Coronary artery (tissue), 2 donors: ENCODE measurements around the gene SLC44A5.

ENCODE experiments used
- DNase-seq: peaks from one replicate; pipeline ENCODE4 v3.0.0-alpha.2; 2017; ENCODE audit warnings: low spot score
- H3K27ac ChIP-seq, 2 donors: fragments of 200-600 bp; sonication (generic); one replicate each; pipeline ENCODE4 v1.5.1; 2016 to 2019
- H3K4me3 ChIP-seq: fragments of 200-600 bp; sonication (generic); 2 replicates; pipeline ENCODE4 v1.5.1; 2016; ENCODE audit warnings: mild to moderate bottlenecking, moderate library complexity
- CTCF ChIP-seq: fragments of 200-600 bp; sonication (generic); IDR thresholded peaks from one replicate; pipeline ENCODE4 v1.5.1; 2019; ENCODE audit warnings: antibody characterized with exemption

Gene SLC44A5

GRCh38 chr1:75220072-75220471 is 390.8 kb downstream of the SLC44A5 start:
- no peak for DNase-seq
- TF ChIP-seq CTCF: no peak
- no peak overlapping the region for H3K4me3 ChIP-seq
- no peak overlapping the region for H3K27ac ChIP-seq

DNA sequence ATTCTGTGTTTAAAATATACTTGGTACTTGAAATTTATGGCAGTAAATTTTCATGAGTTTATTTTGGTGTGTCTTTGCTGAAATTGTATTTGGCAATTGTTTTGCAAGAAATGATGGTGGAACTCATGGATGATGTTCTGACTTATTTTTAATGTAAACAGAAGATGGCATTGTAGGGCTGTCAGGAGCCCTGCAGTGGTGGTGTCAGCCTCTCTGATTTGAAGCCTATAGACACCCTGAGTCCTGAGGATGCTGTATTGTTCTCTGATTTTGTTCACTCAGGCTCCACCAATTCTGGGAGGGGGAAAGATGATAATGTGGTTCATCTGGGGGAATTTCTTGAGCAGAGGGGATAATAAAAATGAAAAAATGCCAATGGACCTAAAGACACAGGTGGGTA is 396.9 kb downstream of the SLC44A5 start:
- Histone ChIP-seq H3K27ac (no peak overlapping the region), H3K4me3 (no peak overlapping the region)
- DNase-seq: no peak
- no peak for TF ChIP-seq CTCF

DNA sequence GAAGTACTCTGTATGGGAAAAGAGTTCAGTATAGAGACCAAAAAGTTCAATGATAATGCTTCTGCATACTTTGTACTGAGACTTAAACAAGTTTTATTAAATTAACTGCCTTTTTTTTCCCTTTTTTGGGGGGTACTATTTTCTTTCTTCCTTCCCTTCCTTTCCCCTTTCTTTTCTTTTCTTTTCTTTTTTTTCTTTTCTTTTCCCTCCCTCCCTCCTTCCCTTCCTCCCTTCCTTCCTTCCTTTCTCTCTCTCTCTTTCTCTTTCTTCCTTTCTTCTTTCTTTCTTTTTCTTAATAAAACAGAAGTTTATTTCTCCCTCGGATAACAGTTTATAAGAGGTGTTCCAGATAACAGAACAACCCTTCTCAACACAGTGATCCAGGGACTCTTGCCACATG is 399.3 kb downstream of the SLC44A5 start:
- no peak overlapping the region for H3K27ac ChIP-seq
- no peak for TF ChIP-seq CTCF
- no peak for DNase-seq

DNA sequence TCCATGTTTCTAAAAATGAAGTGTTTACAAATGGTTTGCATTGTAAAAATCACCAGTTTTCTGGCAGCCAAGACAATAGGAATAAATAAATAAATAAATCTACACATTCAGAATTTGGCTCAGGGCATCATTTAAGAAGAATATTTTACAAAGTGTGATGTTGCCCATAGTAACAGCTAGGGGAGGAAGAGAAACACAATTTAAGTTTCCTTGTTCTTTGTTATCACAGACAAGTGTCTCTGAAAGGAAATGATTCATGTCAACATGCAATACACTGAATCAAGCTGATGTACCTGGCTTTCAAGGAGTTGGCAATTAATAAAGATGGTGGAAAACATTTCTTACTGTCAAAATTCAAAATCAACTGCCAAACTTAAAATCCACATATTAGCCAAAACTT is 402.1 kb downstream of the SLC44A5 start:
- no peak for TF ChIP-seq CTCF
- no peak for DNase-seq
- Histone ChIP-seq H3K27ac (no peak overlapping the region), H3K4me3 (no peak overlapping the region)

More for the DNA sequence above, 399.3 kb downstream of the SLC44A5 start:
- no peak overlapping the region for H3K4me3 ChIP-seq

GRCh38 chr1:75203415-75204277 is 407.3 kb downstream of the SLC44A5 start:
- DNase-seq: no peak
- no peak overlapping the region for H3K27ac ChIP-seq
- TF ChIP-seq CTCF: no peak
- no peak overlapping the region for H3K4me3 ChIP-seq

DNA sequence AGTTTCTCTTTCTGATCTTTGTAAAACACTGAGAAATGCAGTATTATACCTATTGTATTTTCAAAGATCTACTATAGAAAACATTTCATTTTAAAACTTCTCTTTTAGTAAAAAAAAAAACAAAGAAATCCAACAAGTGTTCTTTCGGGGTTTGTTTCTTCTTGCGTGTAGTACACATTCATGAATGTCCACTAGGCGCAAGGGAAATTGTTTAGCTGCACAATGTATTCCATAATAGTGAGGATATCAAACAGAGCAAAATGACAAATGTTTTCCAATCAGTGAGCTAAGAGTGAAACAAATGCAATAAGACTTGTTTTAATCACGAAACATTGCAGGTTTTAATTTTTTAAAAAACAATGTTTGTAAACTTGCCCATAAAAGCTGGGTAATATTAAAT is 408.2 kb downstream of the SLC44A5 start:
- no peak for DNase-seq
- no peak overlapping the region for H3K4me3 ChIP-seq
- TF ChIP-seq CTCF: no peak
- H3K27ac ChIP-seq: no peak overlapping the region

DNA sequence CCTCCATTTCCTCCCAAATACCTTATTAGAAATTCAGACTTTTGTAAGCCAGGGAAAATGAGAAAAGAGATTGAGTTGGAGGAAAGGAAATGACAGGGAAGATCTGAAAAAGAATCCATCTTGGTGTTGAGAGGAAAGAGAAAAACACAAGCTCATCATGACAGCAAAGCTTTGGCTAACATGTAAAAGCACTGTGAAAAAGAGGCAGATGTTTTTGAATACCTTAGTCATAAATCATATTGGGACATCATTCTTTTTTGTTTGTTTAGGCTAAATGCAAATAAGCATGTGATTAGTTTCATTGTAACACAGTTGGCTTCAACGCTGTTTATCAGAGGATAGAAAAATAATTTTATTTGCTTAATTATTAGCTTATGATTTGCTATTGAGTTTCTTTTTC is 412.2 kb downstream of the SLC44A5 start:
- no peak overlapping the region for H3K4me3 ChIP-seq
- TF ChIP-seq CTCF: no peak
- DNase-seq: no peak
- no peak overlapping the region for H3K27ac ChIP-seq
